Activated B cell treated with CpG ODN at 0.5 μM for 24 hours (primary cell): ENCODE results near the gene EVX1. TPM values are rescaled to one million over a fixed set of nuclear protein-coding genes. Genes with fewer than 3 reads are reported as not detected.

Source experiments
- ATAC-seq: fragments of 200-7000 bp; cut with Tn5 transposase; one replicate; pipeline ENCODE4 v1.10.0; 2021; ENCODE audit warnings: low read depth, mild to moderate bottlenecking, moderate library complexity
- CTCF ChIA-PET: fragments of 350-600 bp; sonication (Branson Sonifier 250); formaldehyde crosslinking; loops from one replicate; lab custom pipeline; 2021; ENCODE audit warnings: antibody characterized with exemption; lab: Charles Lee
- POLR2A ChIA-PET: fragments of 350-600 bp; sonication (Branson Sonifier 250); formaldehyde crosslinking; loops from one replicate; lab custom pipeline; 2021; ENCODE audit warnings: antibody characterized with exemption; lab: Charles Lee
- DNase-seq: peaks from one replicate; pipeline ENCODE4 v3.0.0; 2022
- H3K27ac Mint-ChIP-seq: one replicate; pipeline ENCODE4 v1.8.0; 2020; ENCODE audit warnings: mixed read lengths
- H3K27me3 Mint-ChIP-seq: one replicate; pipeline ENCODE4 v1.8.0; 2021; ENCODE audit warnings: mixed read lengths
- H3K36me3 Mint-ChIP-seq: one replicate; pipeline ENCODE4 v1.8.0; 2021; ENCODE audit warnings: low read depth, mixed read lengths
- H3K4me1 Mint-ChIP-seq: one replicate; pipeline ENCODE4 v1.8.0; 2021; ENCODE audit warnings: mixed read lengths
- H3K4me3 Mint-ChIP-seq: one replicate; pipeline ENCODE4 v1.8.0; 2020; ENCODE audit warnings: mild to moderate bottlenecking, mixed read lengths
- H3K9me3 Mint-ChIP-seq: one replicate; pipeline ENCODE4 v1.8.0; 2020; ENCODE audit warnings: mixed read lengths
- CTCF ChIP-seq: fragments of 200-600 bp; IDR thresholded peaks from one replicate; pipeline ENCODE4 v1.8.0; 2022; ENCODE audit warnings: antibody characterized with exemption, mild to moderate bottlenecking
- intact Hi-C: fragments of 100-400 bp; cut with micrococcal nuclease; formaldehyde crosslinking; loops from one replicate; pipeline ENCODE4 v1.15.1; 2024
- total RNA-seq: library from RNA; stranded (reverse); gene quantifications from 2 replicates; pipeline ENCODE4 v1.2.3, GENCODE V29; 2022

The EVX1 gene
- not detected in 2 replicates for total RNA-seq

- Mint-ChIP-seq H3K9me3 (no peaks in the 10 kb centered on the region), H3K27ac (peak within 1 kb of the TSS; percentile 60), H3K4me3 (no peak within 1 kb of the TSS), H3K27me3 (peaks cover 71% of the 10 kb centered on the region), H3K36me3 (no peaks in the 10 kb centered on the region), H3K4me1 (peaks cover 30% of the 10 kb centered on the region)
- ATAC-seq, result no peak
- no peak for DNase-seq
- CTCF ChIA-PET, result interaction anchor here (0.8 kb wide), 1 partner anchor 47 kb away, joined by 3 read pairs; no protein-coding TSS in a partner anchor
- POLR2A ChIA-PET, result no interaction called here
- no peak for TF ChIP-seq CTCF
- intact Hi-C loops, result no loop called here
These were observed at the start of gene EVX1 for GRCh38 chr7:27242555-27243339. TSS of gene EVX1 (plus strand) at chr7:27242802. CDS start at chr7:27243031, 229 bp downstream.

- peaks cover 74% of the 10 kb centered on the region for H3K27me3 Mint-ChIP-seq
- intact Hi-C loops, result loop anchor here (10.0 kb wide), 2 partner anchors 1081 to 1761 kb away; partner anchors contain the start of gene TRIL
- peaks cover 25% of the 10 kb centered on the region for H3K4me1 Mint-ChIP-seq
- H3K27ac Mint-ChIP-seq, result no peak overlapping the region
- H3K4me3 Mint-ChIP-seq, result peak overlapping the region; percentile 11
- ChIA-PET POLR2A (no interaction called here), CTCF (interaction anchor here (0.8 to 3.3 kb wide), 4 partner anchors 12 to 900 kb away, joined by 3 to 16 read pairs (median 4); no protein-coding TSS in a partner anchor)
- no peak for DNase-seq
- no peak for ATAC-seq
- no peaks in the 10 kb centered on the region for H3K36me3 Mint-ChIP-seq
- no peak for TF ChIP-seq CTCF
- H3K9me3 Mint-ChIP-seq, result no peaks in the 10 kb centered on the region
These were observed 49.1 kb upstream of the EVX1 start for GRCh38 chr7:27193335-27194001.

GRCh38 chr7:27194002-27194352 lies 48.6 kb upstream of the EVX1 start:
- ATAC-seq (no peak), DNase-seq (no peak)
- no peaks in the 10 kb centered on the region for H3K36me3 Mint-ChIP-seq
- peaks cover 71% of the 10 kb centered on the region for H3K27me3 Mint-ChIP-seq
- ChIA-PET POLR2A (no interaction called here), CTCF (interaction anchor here (0.8 to 3.3 kb wide), 4 partner anchors 12 to 900 kb away, joined by 3 to 16 read pairs (median 4); no protein-coding TSS in a partner anchor)
- intact Hi-C loops, result loop anchor here (10.0 kb wide), 2 partner anchors 1081 to 1761 kb away; partner anchors contain the start of gene TRIL
- no peaks in the 10 kb centered on the region for H3K9me3 Mint-ChIP-seq
- H3K4me3 Mint-ChIP-seq, result no peak overlapping the region
- peaks cover 23% of the 10 kb centered on the region for H3K4me1 Mint-ChIP-seq
- H3K27ac Mint-ChIP-seq, result no peak overlapping the region
- TF ChIP-seq CTCF, result no peak

- intact Hi-C loops, result loop anchor here (5.0 to 10.0 kb wide), 5 partner anchors 987 to 1907 kb away; partner anchors contain the start of genes JAZF1 and TRIL
- Mint-ChIP-seq H3K27ac (no peak overlapping the region), H3K4me1 (peaks cover 19% of the 10 kb centered on the region), H3K27me3 (peaks cover 67% of the 10 kb centered on the region), H3K4me3 (no peak overlapping the region), H3K9me3 (no peaks in the 10 kb centered on the region), H3K36me3 (no peaks in the 10 kb centered on the region)
- DNase-seq (no peak), ATAC-seq (no peak)
- TF ChIP-seq CTCF, result no peak
- ChIA-PET POLR2A (no interaction called here), CTCF (interaction anchor here (0.6 to 3.3 kb wide), 11 partner anchors 8 to 1343 kb away, joined by 3 to 23 read pairs (median 13); no protein-coding TSS in a partner anchor)
These were observed 47.8 kb upstream of the EVX1 start for GRCh38 chr7:27194686-27195379.
